Psoas muscle (tissue), 8 donors: ENCODE data around the gene TMEM163. TPM values are rescaled to one million over a fixed set of nuclear protein-coding genes. Genes with fewer than 3 reads are reported as not detected.

Source experiments
- ATAC-seq, 4 donors: fragments of 200-7000 bp; cut with Tn5 transposase; one replicate each; pipeline ENCODE4 v1.9.1; 2020; ENCODE audit warnings: moderate library complexity in 3 of 4, mild to moderate bottlenecking in 2 of 4
- DNase-seq, 2 donors: peaks; one replicate each; pipeline ENCODE4 v3.0.0-alpha.2; 2020
- H3K27ac ChIP-seq: fragments of 200-600 bp; one replicate; pipeline ENCODE4 v1.8.0; 2022
- H3K27me3 ChIP-seq, 3 donors: fragments of 200-600 bp in 1 of 3; one replicate each; pipeline versions ENCODE4 v1.6.1 to v1.8.0; 2013 to 2022; ENCODE audit warnings: low read length in 2 of 3, mild to moderate bottlenecking in 2 of 3, moderate library complexity in 1 of 3; ENCODE audit not compliant: insufficient read depth in 3 of 3
- H3K36me3 ChIP-seq, 2 donors: fragments of 200-600 bp in 1 of 2; one replicate each; pipeline versions ENCODE4 v1.6.1 to v1.8.0; 2013 to 2022; ENCODE audit warnings: low read depth in 1 of 2, mild to moderate bottlenecking in 1 of 2, moderate library complexity in 1 of 2; ENCODE audit not compliant: insufficient read depth in 1 of 2
- H3K4me1 ChIP-seq: fragments of 200-600 bp; one replicate; pipeline ENCODE4 v1.8.0; 2022
- H3K4me3 ChIP-seq: fragments of 200-600 bp; one replicate; pipeline ENCODE4 v1.8.0; 2022; ENCODE audit warnings: mild to moderate bottlenecking
- H3K9me3 ChIP-seq: fragments of 200-600 bp; one replicate; pipeline ENCODE4 v1.8.0; 2022
- WGBS, 3 donors: extraction: QIAGEN DNeasy Blood & Tissue Kit; methylation state at CpG; one replicate each; pipeline versions ENCODE4 v1.1.6 to v1.1.7; 2013; 5-methylcytosine and 5-hydroxymethylcytosine counted together
- intact Hi-C, 2 donors: fragments of 100-400 bp; cut with DNase I; formaldehyde crosslinking; loops; one replicate each; pipeline versions ENCODE4 v1.11.0 to v1.14.2; 2022
- polyA plus RNA-seq, 3 donors: library from polyadenylated mRNA; stranded (reverse); fragments of 200-250 nt; gene quantifications; one replicate each; pipeline ENCODE4 v1.2.3, GENCODE V29; 2013
- total RNA-seq, 4 donors: library from RNA; stranded (reverse); fragmentation: NEBNext Ultra II Directional in 2 of 4; extraction: Animal tissue kit (Norgen Biotek cat#: 25700) in 2 of 4; gene quantifications; one replicate each; pipeline versions ENCODE4 v1.2.1 to v1.2.4, GENCODE V29; 2021 to 2023
- TF ChIP-seq, protein P1 (sequence below): fragments of 200-600 bp; IDR thresholded peaks from one replicate; pipeline ENCODE4 v1.8.0; 2022; ENCODE audit warnings: antibody characterized with exemption
- donor health status: healthy with polysubstance abuse.
- donor health status: DM: no; HTN: no; CAD: no; lungs with moderate emphysema.
- donor health status: Bipolar disorder and iron deficiency.
- donor health status: healthy.
- donor health status: DM: yes; HTN: yes; CAD: no.
- donor health status: DM: no; HTN: no; CAD: no.
- donor health status: DM: no; HTN: no; CAD: no.
- donor health status: DM: yes; HTN: yes; CAD: no.

TMEM163 gene
- total and polyA plus RNA-seq, 7 donors: 0.17 to 0.52 (median 0.28) TPM; not detected in 1

DNA sequence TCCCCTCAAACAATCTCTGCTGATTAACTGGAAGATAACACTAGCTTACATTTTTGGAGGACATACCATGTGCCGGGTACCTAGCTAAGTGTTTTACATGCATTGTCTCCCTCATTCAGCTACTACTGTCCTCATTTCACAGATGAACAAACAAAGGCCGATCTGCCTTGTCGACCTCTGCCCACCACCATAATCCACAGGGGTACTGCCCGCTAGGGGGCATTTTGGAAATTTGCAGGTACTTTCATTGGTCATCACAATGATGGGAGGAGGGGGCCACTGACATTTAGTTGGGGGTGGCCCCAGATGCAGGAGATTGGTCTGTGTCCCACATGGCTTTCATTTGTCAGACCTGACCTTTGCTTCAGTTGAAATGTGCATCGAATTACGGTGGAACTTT, 3.9 kb upstream of the TMEM163 start:
- ATAC-seq: no peak
- peaks cover 0 to 36% (median 10%) of the 10 kb centered on the region in 3 donors for H3K27me3 ChIP-seq

GRCh38 chr2:134721596-134721995, 2.8 kb upstream of the TMEM163 start:
- TF ChIP-seq, protein P1, sequence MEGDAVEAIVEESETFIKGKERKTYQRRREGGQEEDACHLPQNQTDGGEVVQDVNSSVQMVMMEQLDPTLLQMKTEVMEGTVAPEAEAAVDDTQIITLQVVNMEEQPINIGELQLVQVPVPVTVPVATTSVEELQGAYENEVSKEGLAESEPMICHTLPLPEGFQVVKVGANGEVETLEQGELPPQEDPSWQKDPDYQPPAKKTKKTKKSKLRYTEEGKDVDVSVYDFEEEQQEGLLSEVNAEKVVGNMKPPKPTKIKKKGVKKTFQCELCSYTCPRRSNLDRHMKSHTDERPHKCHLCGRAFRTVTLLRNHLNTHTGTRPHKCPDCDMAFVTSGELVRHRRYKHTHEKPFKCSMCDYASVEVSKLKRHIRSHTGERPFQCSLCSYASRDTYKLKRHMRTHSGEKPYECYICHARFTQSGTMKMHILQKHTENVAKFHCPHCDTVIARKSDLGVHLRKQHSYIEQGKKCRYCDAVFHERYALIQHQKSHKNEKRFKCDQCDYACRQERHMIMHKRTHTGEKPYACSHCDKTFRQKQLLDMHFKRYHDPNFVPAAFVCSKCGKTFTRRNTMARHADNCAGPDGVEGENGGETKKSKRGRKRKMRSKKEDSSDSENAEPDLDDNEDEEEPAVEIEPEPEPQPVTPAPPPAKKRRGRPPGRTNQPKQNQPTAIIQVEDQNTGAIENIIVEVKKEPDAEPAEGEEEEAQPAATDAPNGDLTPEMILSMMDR: no peak
- ATAC-seq: no peak
- H3K36me3 ChIP-seq: no peaks in the 10 kb centered on the region
- peaks cover 0 to 48% (median 14%) of the 10 kb centered on the region in 3 donors for H3K27me3 ChIP-seq
- intact Hi-C loops: no loop called here
- no peak for DNase-seq
- H3K9me3 ChIP-seq: no peaks in the 10 kb centered on the region
- no peaks in the 10 kb centered on the region for H3K4me1 ChIP-seq
- 87 to 89% (median 89%) methylated on average over 4 of the region's 4 CpGs for WGBS, 3 donors
- no peak overlapping the region for H3K4me3 ChIP-seq
- no peak overlapping the region for H3K27ac ChIP-seq

More for the DNA sequence above, 3.9 kb upstream of the TMEM163 start:
- H3K4me3 ChIP-seq: no peak overlapping the region
- TF ChIP-seq, protein P1: no peak
- DNase-seq: no peak
- no peaks in the 10 kb centered on the region for H3K4me1 ChIP-seq
- no peak overlapping the region for H3K27ac ChIP-seq
- no peaks in the 10 kb centered on the region for H3K36me3 ChIP-seq
- intact Hi-C loops: no loop called here
- WGBS, 3 donors: 70 to 73% (median 71%) methylated on average over 6 of the region's 6 CpGs
- H3K9me3 ChIP-seq: no peaks in the 10 kb centered on the region

DNA sequence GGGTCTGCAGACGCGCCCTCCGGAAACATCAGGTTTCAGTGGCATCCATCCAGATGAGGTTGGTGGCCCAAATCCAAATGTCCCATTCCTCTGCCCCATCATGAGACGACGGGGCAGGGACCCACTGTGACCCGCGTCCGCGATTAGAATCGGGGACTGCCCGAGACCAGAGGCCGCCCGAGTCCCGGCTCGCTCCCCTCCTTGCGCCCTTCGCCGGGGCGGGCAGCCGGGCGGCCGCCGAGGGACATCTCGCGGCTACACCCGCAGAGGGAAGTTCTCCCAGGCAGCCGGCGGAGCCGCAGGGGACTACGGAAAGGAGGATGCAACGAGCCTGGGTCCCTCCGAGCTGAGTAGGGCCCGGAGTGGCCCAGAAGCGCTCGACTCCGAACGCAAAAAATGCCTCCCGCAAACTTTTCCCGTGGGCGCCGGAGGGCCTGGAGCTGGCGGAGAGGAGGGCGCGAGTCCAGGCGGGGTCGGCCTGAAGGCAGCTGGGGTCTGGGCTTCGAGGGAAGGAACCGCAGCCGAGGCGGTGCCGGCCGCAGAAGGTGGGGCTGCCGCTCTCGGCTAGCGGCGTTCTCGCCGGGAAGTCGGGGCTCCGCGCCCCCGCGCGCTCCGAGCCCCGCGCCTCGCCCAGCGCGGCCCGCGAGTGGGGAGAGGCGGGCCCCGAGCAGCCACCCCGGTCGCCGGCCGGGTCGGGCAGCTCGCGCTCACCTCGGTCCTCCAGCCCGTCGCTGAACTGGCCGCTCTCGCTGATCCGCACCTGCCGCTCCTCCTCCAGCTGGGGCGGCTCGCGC, 580 bp downstream of the TMEM163 start:
- TF ChIP-seq, protein P1: no peak
- 1% methylated on average over 58 to 91 of the region's 91 CpGs for WGBS, 3 donors
- ATAC-seq: no peak

GRCh38 chr2:134717286-134718022, 1.3 kb downstream of the TMEM163 start:
- WGBS, 3 donors: 23 to 32% (median 28%) methylated on average over 24 of the region's 24 CpGs

More for the DNA sequence above, 580 bp downstream of the TMEM163 start:
- peak in 1 of 2 donors; percentile 21 for DNase-seq
- H3K4me1 ChIP-seq: no peaks in the 10 kb centered on the region
- no peak overlapping the region for H3K27ac ChIP-seq
- H3K4me3 ChIP-seq: peak overlapping the region; percentile 59
- H3K9me3 ChIP-seq: no peaks in the 10 kb centered on the region
- H3K27me3 ChIP-seq: peaks cover 11 to 69% (median 17%) of the 10 kb centered on the region in 3 donors
- intact Hi-C loops: no loop called here
- no peaks in the 10 kb centered on the region for H3K36me3 ChIP-seq

More at GRCh38 chr2:134717286-134718022, 1.3 kb downstream of the TMEM163 start:
- Histone ChIP-seq H3K27me3 (peaks cover 11 to 71% (median 17%) of the 10 kb centered on the region in 3 donors), H3K9me3 (no peaks in the 10 kb centered on the region), H3K4me1 (no peaks in the 10 kb centered on the region), H3K27ac (no peak overlapping the region), H3K36me3 (no peaks in the 10 kb centered on the region), H3K4me3 (peak overlapping the region; percentile 59)
- DNase-seq: no peak
- no peak for ATAC-seq
- intact Hi-C loops: no loop called here
- TF ChIP-seq, protein P1: no peak
